DOHH2 (cell line): ENCODE data around the gene NT5C1B.

Experiments
- H3F3A ChIP-seq: fragments of 200-600 bp; sonication (generic), shearing (Covaris generic); 2 replicates; pipeline ENCODE4 v1.6.0; 2016; ENCODE audit warnings: antibody characterized with exemption, mild to moderate bottlenecking; ENCODE audit not compliant: control insufficient read depth, insufficient read depth
- H3K27ac ChIP-seq: fragments of 200-600 bp; sonication (generic); 2 replicates; pipeline ENCODE4 v1.5.1; 2014; ENCODE audit warnings: low read depth, mild to moderate bottlenecking, low read length, moderate library complexity
- H3K27me3 ChIP-seq: fragments of 200-600 bp; sonication (generic); 2 replicates; pipeline ENCODE4 v1.6.1; 2014; ENCODE audit warnings: mild to moderate bottlenecking, low read length, mixed read lengths; ENCODE audit not compliant: control insufficient read depth
- H3K36me3 ChIP-seq: fragments of 200-600 bp; sonication (generic); 2 replicates; pipeline ENCODE4 v1.6.1; 2014; ENCODE audit warnings: mild to moderate bottlenecking, low read length, moderate library complexity, mixed read lengths; ENCODE audit not compliant: control insufficient read depth
- H3K4me1 ChIP-seq: fragments of 200-600 bp; sonication (generic); 2 replicates; pipeline ENCODE4 v1.6.1; 2014; ENCODE audit warnings: mild to moderate bottlenecking, low read length, mixed read lengths; ENCODE audit not compliant: control insufficient read depth
- H3K4me2 ChIP-seq: fragments of 200-600 bp; sonication (generic); 2 replicates; pipeline ENCODE4 v1.6.0; 2014; ENCODE audit warnings: mild to moderate bottlenecking, low read length, moderate library complexity
- H3K4me3 ChIP-seq: fragments of 200-600 bp; sonication (generic); 2 replicates; pipeline ENCODE4 v1.5.1; 2014; ENCODE audit warnings: mild to moderate bottlenecking, low read length, mixed read lengths
- H3K79me2 ChIP-seq: fragments of 200-600 bp; sonication (generic); 2 replicates; pipeline ENCODE4 v1.6.1; 2014; ENCODE audit warnings: mild to moderate bottlenecking, low read length, mixed read lengths; ENCODE audit not compliant: control insufficient read depth
- H3K9me2 ChIP-seq: fragments of 200-600 bp; sonication (generic); replicated peaks from 2 replicates; pipeline ENCODE4 v1.6.1; 2014; ENCODE audit warnings: mild to moderate bottlenecking, low read length, mixed read lengths; ENCODE audit not compliant: control insufficient read depth
- H3K9me3 ChIP-seq: fragments of 200-600 bp; sonication (generic); 2 replicates; pipeline ENCODE4 v1.6.1; 2014; ENCODE audit warnings: antibody characterized with exemption, low read length, mixed read lengths; ENCODE audit not compliant: control insufficient read depth, insufficient read depth
- H4K20me1 ChIP-seq: fragments of 200-600 bp; sonication (generic); 2 replicates; pipeline ENCODE4 v1.6.0; 2014; ENCODE audit warnings: low read depth, mild to moderate bottlenecking, antibody characterized with exemption, low read length, moderate library complexity; ENCODE audit not compliant: control insufficient read depth, insufficient read depth
- CTCF ChIP-seq: fragments of 200-600 bp; sonication (generic); IDR thresholded peaks from one replicate; pipeline ENCODE4 v1.5.1; 2014; ENCODE audit warnings: antibody characterized with exemption, mild to moderate bottlenecking, low read depth, low read length; ENCODE audit not compliant: poor library complexity, severe bottlenecking
- EZH2phosphoT487 ChIP-seq: fragments of 200-600 bp; sonication (generic); IDR thresholded peaks from 2 replicates; pipeline ENCODE4 v1.6.1; 2017; ENCODE audit warnings: borderline replicate concordance, mild to moderate bottlenecking, antibody characterized with exemption, low read length, moderate library complexity, mixed read lengths

Gene NT5C1B

DNA sequence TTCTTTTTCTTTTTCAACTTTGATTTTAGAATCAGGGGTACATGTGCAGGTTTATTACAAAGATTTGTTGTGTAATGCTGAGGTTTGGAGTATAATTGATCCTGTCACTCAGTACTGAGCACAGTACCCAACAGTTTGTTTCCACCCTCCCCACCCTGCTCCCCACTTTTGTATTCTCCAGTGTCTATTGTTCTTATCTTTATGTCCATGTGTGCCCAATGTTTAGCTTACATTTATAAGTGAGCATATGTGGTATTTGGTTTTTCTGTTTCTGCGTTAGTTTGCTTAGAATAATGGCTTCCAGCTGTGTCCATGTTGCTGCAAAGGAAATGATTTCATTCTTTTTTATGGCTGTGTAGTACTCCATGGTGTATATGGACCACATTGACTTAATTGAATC is 72.0 kb downstream of the NT5C1B start:
- Histone ChIP-seq H3K9me2 (no peaks in the 10 kb centered on the region), H4K20me1 (no peaks in the 10 kb centered on the region), H3K27ac (no peak overlapping the region), H3K27me3 (no peaks in the 10 kb centered on the region), H3F3A (no peaks in the 10 kb centered on the region), H3K4me1 (no peaks in the 10 kb centered on the region), H3K9me3 (no peaks in the 10 kb centered on the region), H3K79me2 (no peaks in the 10 kb centered on the region), H3K4me2 (no peak overlapping the region), H3K4me3 (no peak overlapping the region), H3K36me3 (no peaks in the 10 kb centered on the region)
- TF ChIP-seq EZH2phosphoT487 (no peak), CTCF (no peak)

- H4K20me1 ChIP-seq = no peaks in the 10 kb centered on the region
- TF ChIP-seq EZH2phosphoT487 (no peak), CTCF (no peak)
- H3F3A ChIP-seq = no peaks in the 10 kb centered on the region
- H3K9me3 ChIP-seq = no peaks in the 10 kb centered on the region
- no peaks in the 10 kb centered on the region for H3K79me2 ChIP-seq
- no peak overlapping the region for H3K4me2 ChIP-seq
- H3K27me3 ChIP-seq = no peaks in the 10 kb centered on the region
- H3K4me3 ChIP-seq = no peak overlapping the region
- no peak overlapping the region for H3K27ac ChIP-seq
- no peaks in the 10 kb centered on the region for H3K36me3 ChIP-seq
- H3K4me1 ChIP-seq = no peaks in the 10 kb centered on the region
- H3K9me2 ChIP-seq = no peaks in the 10 kb centered on the region
These were observed 73.3 kb downstream of the NT5C1B start for GRCh38 chr2:18516112-18516511.

GRCh38 chr2:18514526-18515461 is 74.6 kb downstream of the NT5C1B start:
- Histone ChIP-seq H4K20me1 (no peaks in the 10 kb centered on the region), H3K4me1 (no peaks in the 10 kb centered on the region), H3K79me2 (no peaks in the 10 kb centered on the region), H3K9me2 (no peaks in the 10 kb centered on the region), H3K9me3 (no peaks in the 10 kb centered on the region), H3K36me3 (no peaks in the 10 kb centered on the region), H3F3A (no peaks in the 10 kb centered on the region), H3K4me3 (no peak overlapping the region), H3K4me2 (no peak overlapping the region), H3K27ac (no peak overlapping the region), H3K27me3 (no peaks in the 10 kb centered on the region)
- no peak for TF ChIP-seq EZH2phosphoT487
- no peak for TF ChIP-seq CTCF
